ENCODE data around the gene CDS1.
A peak's percentile ranks its signal among the peaks of the same experiment; 100 is the strongest.

CDS1 gene

GRCh38 chr4:84573385-84574068 is 9.4 kb upstream of the CDS1 start:
- H3K27ac ChIP-seq (ENCODE audit: low read length), result no peak overlapping the region
- no peak overlapping the region for H3K4me3 ChIP-seq (ENCODE audit: low read length)
- H3K4me2 ChIP-seq (ENCODE audit: low read depth, low read length), result no peak overlapping the region
- no peak overlapping the region for H2AFZ ChIP-seq (ENCODE audit: low read length)
- H3K36me3 ChIP-seq (replicated peaks; ENCODE audit: insufficient read depth, low read length), result no peaks in the 10 kb centered on the region
- H4K20me1 ChIP-seq (ENCODE audit: insufficient read depth, low read length), result no peaks in the 10 kb centered on the region
- no peaks in the 10 kb centered on the region for H3K27me3 ChIP-seq (replicated peaks; ENCODE audit: insufficient read depth, low read length)
- H3K79me2 ChIP-seq (ENCODE audit: low read length), result no peaks in the 10 kb centered on the region
- TF ChIP-seq EZH2 (optimal IDR thresholded peaks at IDR 0.05; ENCODE audit: low read depth, low read length), result no peak
- TF ChIP-seq CTCF (IDR thresholded peaks at IDR 0.05; ENCODE audit: low read length), result no peak
- no peak for TF ChIP-seq EZH2phosphoT487 (IDR thresholded peaks at IDR 0.05; ENCODE audit: low read length)
- no peak for DNase-seq
- H3K9me2 ChIP-seq (replicated peaks; ENCODE audit: insufficient read depth, low read length), result no peaks in the 10 kb centered on the region
- H3K9me3 ChIP-seq (replicated peaks; ENCODE audit: insufficient read depth, low read length), result no peaks in the 10 kb centered on the region
- H3K9ac ChIP-seq (ENCODE audit: low read length), result no peak overlapping the region
- H3K4me1 ChIP-seq (ENCODE audit: low read length), result no peaks in the 10 kb centered on the region
- H3F3A ChIP-seq (ENCODE audit: insufficient read depth, low read length), result no peaks in the 10 kb centered on the region

- Histone ChIP-seq H3K9me3 (replicated peaks; ENCODE audit: insufficient read depth, low read length) (no peaks in the 10 kb centered on the region), H3K27me3 (replicated peaks; ENCODE audit: insufficient read depth, low read length) (no peaks in the 10 kb centered on the region), H3K4me2 (ENCODE audit: low read depth, low read length) (no peak overlapping the region), H3K4me1 (ENCODE audit: low read length) (no peaks in the 10 kb centered on the region), H3K27ac (ENCODE audit: low read length) (no peak overlapping the region), H4K20me1 (ENCODE audit: insufficient read depth, low read length) (no peaks in the 10 kb centered on the region), H3K36me3 (replicated peaks; ENCODE audit: insufficient read depth, low read length) (no peaks in the 10 kb centered on the region), H3F3A (ENCODE audit: insufficient read depth, low read length) (no peaks in the 10 kb centered on the region), H3K9me2 (replicated peaks; ENCODE audit: insufficient read depth, low read length) (no peaks in the 10 kb centered on the region), H3K4me3 (ENCODE audit: low read length) (no peak overlapping the region), H2AFZ (ENCODE audit: low read length) (no peak overlapping the region), H3K9ac (ENCODE audit: low read length) (no peak overlapping the region), H3K79me2 (ENCODE audit: low read length) (no peaks in the 10 kb centered on the region)
- DNase-seq, result no peak
- no peak for TF ChIP-seq CTCF (IDR thresholded peaks at IDR 0.05; ENCODE audit: low read length)
Measured at GRCh38 chr4:84574069-84574720, 8.7 kb upstream of the CDS1 start.

- no peaks in the 10 kb centered on the region for H3K36me3 ChIP-seq (replicated peaks; ENCODE audit: insufficient read depth, low read length)
- H3K4me3 ChIP-seq (ENCODE audit: low read length), result no peak overlapping the region
- no peaks in the 10 kb centered on the region for H3K9me2 ChIP-seq (replicated peaks; ENCODE audit: insufficient read depth, low read length)
- DNase-seq, result peak; percentile 41
- no peak overlapping the region for H2AFZ ChIP-seq (ENCODE audit: low read length)
- H3K4me2 ChIP-seq (ENCODE audit: low read depth, low read length), result no peak overlapping the region
- peaks cover 5% of the 10 kb centered on the region; the same call in 1 of the 2 replicates for H3K79me2 ChIP-seq (ENCODE audit: low read length)
- TF ChIP-seq EZH2phosphoT487 (IDR thresholded peaks at IDR 0.05; ENCODE audit: low read length) (no peak), CTCF (IDR thresholded peaks at IDR 0.05; ENCODE audit: low read length) (peak; percentile 59)
- H3K4me1 ChIP-seq (ENCODE audit: low read length), result peaks cover 4% of the 10 kb centered on the region; the same call in 1 of the 2 replicates
- H3K9ac ChIP-seq (ENCODE audit: low read length), result no peak overlapping the region
- no peaks in the 10 kb centered on the region for H3K27me3 ChIP-seq (replicated peaks; ENCODE audit: insufficient read depth, low read length)
- H4K20me1 ChIP-seq (ENCODE audit: insufficient read depth, low read length), result no peaks in the 10 kb centered on the region
- no peak overlapping the region for H3K27ac ChIP-seq (ENCODE audit: low read length)
- peaks cover 12% of the 10 kb centered on the region; the same call in 1 of the 2 replicates for H3F3A ChIP-seq (ENCODE audit: insufficient read depth, low read length)
- H3K9me3 ChIP-seq (replicated peaks; ENCODE audit: insufficient read depth, low read length), result no peaks in the 10 kb centered on the region
Measured at GRCh38 chr4:84578540-84579402, 4.2 kb upstream of the CDS1 start.
